Thoracic aorta (tissue), 2 donors: Measurements from ENCODE around the gene RERG. TPM values are rescaled to one million over a fixed set of nuclear protein-coding genes. Genes with fewer than 3 reads are reported as not detected.
A peak's percentile ranks its signal among the peaks of the same experiment; 100 is the strongest.

Source experiments
- ATAC-seq: fragments of 150-250 bp; one replicate; pipeline ENCODE4 v1.8.0; 2017; ENCODE audit warnings: low read depth; ENCODE audit not compliant: insufficient number of reproducible peaks, low FRiP score
- DNase-seq: peaks from one replicate; pipeline ENCODE4 v3.0.0-alpha.2; 2020; ENCODE audit warnings: low spot score
- H3K27ac ChIP-seq, 2 donors: fragments of 200-600 bp; sonication (generic); 1 replicate in 1 of 2; 2 replicates in 1 of 2; pipeline ENCODE4 v1.5.1; 2016; ENCODE audit warnings: mild to moderate bottlenecking in 2 of 2, moderate library complexity in 2 of 2
- H3K27me3 ChIP-seq: fragments of 200-600 bp; sonication (generic); replicated peaks from 2 replicates; pipeline ENCODE4 v1.6.0; 2016; ENCODE audit warnings: mild to moderate bottlenecking; ENCODE audit not compliant: insufficient read depth
- H3K36me3 ChIP-seq: fragments of 200-600 bp; sonication (generic); one replicate; pipeline ENCODE4 v1.5.1; 2016
- H3K4me1 ChIP-seq, 2 donors: fragments of 200-600 bp; sonication (generic); 1 replicate in 1 of 2; 2 replicates in 1 of 2; pipeline versions ENCODE4 v1.5.1 to v1.6.0; 2016; ENCODE audit warnings: low read depth in 2 of 2, mild to moderate bottlenecking in 1 of 2; ENCODE audit not compliant: control insufficient read depth in 1 of 2
- H3K4me3 ChIP-seq: fragments of 200-600 bp; sonication (generic); 2 replicates; pipeline ENCODE4 v1.5.1; 2016; ENCODE audit warnings: mild to moderate bottlenecking
- H3K9me3 ChIP-seq: fragments of 200-600 bp; sonication (generic); 2 replicates; pipeline ENCODE4 v1.5.1; 2016
- CTCF ChIP-seq: fragments of 200-600 bp; sonication (generic); IDR thresholded peaks from one replicate; pipeline ENCODE4 v1.5.1; 2019; ENCODE audit warnings: antibody characterized with exemption
- total RNA-seq, 2 donors: library from RNA; depleted of rRNA; stranded (reverse); fragments of >200 nt; gene quantifications; one replicate each; pipeline versions ENCODE4 v1.1.0 to v1.2.3, GENCODE V29; 2016

Gene RERG
- total RNA-seq, 2 donors from 2014 or later: 92.3 to 120 TPM

GRCh38 chr12:15199930-15200329 lies 21.3 kb downstream of the RERG start:
- Histone ChIP-seq H3K27ac (peak overlapping the region; percentile 59 to 60), H3K27me3 (no peaks in the 10 kb centered on the region), H3K4me3 (no peak overlapping the region), H3K4me1 (peaks cover 33 to 74% of the 10 kb centered on the region in 2 donors), H3K36me3 (no peaks in the 10 kb centered on the region), H3K9me3 (no peaks in the 10 kb centered on the region)
- DNase-seq (no peak), ATAC-seq (no peak)
- no peak for TF ChIP-seq CTCF

GRCh38 chr12:15196678-15197505 lies 24.3 kb downstream of the RERG start:
- peaks cover 50 to 80% of the 10 kb centered on the region in 2 donors for H3K4me1 ChIP-seq
- no peaks in the 10 kb centered on the region for H3K36me3 ChIP-seq
- H3K4me3 ChIP-seq: no peak overlapping the region
- H3K9me3 ChIP-seq: no peaks in the 10 kb centered on the region
- peak overlapping the region; percentile 25 to 65 for H3K27ac ChIP-seq
- DNase-seq (no peak), ATAC-seq (no peak)
- H3K27me3 ChIP-seq: no peaks in the 10 kb centered on the region
- TF ChIP-seq CTCF: no peak

DNA sequence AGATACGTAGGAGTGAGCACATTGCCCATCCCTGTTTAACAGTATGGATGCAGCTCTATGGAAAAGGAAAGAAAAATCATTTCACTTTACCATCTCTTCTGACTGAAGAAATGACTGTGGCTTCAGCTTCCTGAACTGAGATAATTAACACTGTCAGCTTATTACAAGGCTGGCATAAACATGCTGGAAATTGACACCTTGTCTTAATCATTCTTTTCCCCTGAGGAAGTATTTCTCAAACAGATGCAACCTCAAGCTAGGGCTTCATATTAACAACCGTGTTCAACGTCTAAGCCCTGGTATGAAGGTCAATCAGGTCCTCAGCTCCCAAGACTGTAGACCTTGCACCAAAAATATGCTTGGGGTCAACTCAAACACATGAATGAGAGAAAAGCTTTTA lies 25.0 kb downstream of the RERG start:
- peaks cover 48 to 79% of the 10 kb centered on the region in 2 donors for H3K4me1 ChIP-seq

GRCh38 chr12:15194456-15195368 lies 26.5 kb downstream of the RERG start:
- Histone ChIP-seq H3K4me3 (peak overlapping the region; percentile 11), H3K27ac (peak overlapping the region; percentile 64 to 78), H3K4me1 (peaks cover 40 to 72% of the 10 kb centered on the region in 2 donors), H3K27me3 (no peaks in the 10 kb centered on the region), H3K9me3 (no peaks in the 10 kb centered on the region), H3K36me3 (no peaks in the 10 kb centered on the region)
- DNase-seq: no peak
- no peak for TF ChIP-seq CTCF
- no peak for ATAC-seq

More for the DNA sequence above, 25.0 kb downstream of the RERG start:
- no peak for TF ChIP-seq CTCF
- peak overlapping the region in 1 of 2 donors; percentile 65 for H3K27ac ChIP-seq
- ATAC-seq: no peak
- no peaks in the 10 kb centered on the region for H3K27me3 ChIP-seq
- no peaks in the 10 kb centered on the region for H3K36me3 ChIP-seq
- no peaks in the 10 kb centered on the region for H3K9me3 ChIP-seq
- no peak overlapping the region for H3K4me3 ChIP-seq
- DNase-seq: no peak

- Histone ChIP-seq H3K4me3 (no peak overlapping the region), H3K4me1 (peaks cover 40 to 68% of the 10 kb centered on the region in 2 donors), H3K27me3 (no peaks in the 10 kb centered on the region), H3K27ac (peak overlapping the region; percentile 64 to 78), H3K36me3 (no peaks in the 10 kb centered on the region), H3K9me3 (no peaks in the 10 kb centered on the region)
- DNase-seq (no peak), ATAC-seq (peak; percentile 10)
- no peak for TF ChIP-seq CTCF
Observed at GRCh38 chr12:15193946-15194345, 27.3 kb downstream of the RERG start.
